GM21737 (cell line): ENCODE results near the gene INTS1.

Experiments
- ATAC-seq: cut with Tn5 transposase; IDR thresholded peaks from one replicate; pipeline ENCODE4 v1.9.1; 2021; ENCODE audit warnings: mild to moderate bottlenecking, moderate library complexity; ENCODE audit not compliant: unreplicated experiment

INTS1 gene

GRCh38 chr7:1542329-1542728, 38.1 kb upstream of the INTS1 start:
- no peak for ATAC-seq

DNA sequence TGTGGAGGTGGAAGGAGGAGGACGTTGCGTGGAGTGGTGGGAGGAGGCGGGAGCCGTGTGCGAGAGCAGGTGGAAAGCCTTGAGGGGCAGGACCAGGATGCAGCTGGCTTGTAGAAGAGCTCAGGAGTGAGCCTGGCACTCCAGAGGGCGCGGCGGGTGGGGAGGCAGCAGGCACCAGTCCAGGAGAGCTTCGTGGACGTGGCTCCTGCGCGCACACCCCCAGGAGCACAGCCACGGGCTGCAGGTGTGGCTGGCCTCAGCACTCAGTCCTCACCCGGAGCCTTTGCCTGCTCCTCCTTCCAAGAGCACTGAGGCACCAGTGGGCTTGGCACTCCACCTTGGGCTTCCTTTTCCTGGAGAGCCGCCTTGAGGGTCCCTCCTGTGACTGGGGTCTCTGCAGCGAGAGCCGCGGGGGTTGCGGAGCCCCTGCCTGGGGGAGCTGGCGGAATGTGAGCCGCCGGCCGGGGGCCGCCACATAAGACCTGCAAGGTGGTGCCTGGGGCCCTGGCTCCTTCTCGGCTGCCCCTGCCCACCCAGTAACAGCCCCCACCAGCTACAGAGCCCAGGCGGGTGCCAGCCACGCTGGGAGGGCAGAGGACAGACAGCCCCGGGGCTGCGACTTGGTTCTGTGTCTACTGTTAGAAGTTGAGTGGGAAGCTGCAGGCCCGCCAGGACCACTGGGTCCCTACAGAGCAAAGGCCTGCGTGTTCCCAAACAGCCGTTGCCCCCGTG, 37.4 kb upstream of the INTS1 start:
- no peak for ATAC-seq

GRCh38 chr7:1540776-1541271, 36.6 kb upstream of the INTS1 start:
- ATAC-seq = no peak

DNA sequence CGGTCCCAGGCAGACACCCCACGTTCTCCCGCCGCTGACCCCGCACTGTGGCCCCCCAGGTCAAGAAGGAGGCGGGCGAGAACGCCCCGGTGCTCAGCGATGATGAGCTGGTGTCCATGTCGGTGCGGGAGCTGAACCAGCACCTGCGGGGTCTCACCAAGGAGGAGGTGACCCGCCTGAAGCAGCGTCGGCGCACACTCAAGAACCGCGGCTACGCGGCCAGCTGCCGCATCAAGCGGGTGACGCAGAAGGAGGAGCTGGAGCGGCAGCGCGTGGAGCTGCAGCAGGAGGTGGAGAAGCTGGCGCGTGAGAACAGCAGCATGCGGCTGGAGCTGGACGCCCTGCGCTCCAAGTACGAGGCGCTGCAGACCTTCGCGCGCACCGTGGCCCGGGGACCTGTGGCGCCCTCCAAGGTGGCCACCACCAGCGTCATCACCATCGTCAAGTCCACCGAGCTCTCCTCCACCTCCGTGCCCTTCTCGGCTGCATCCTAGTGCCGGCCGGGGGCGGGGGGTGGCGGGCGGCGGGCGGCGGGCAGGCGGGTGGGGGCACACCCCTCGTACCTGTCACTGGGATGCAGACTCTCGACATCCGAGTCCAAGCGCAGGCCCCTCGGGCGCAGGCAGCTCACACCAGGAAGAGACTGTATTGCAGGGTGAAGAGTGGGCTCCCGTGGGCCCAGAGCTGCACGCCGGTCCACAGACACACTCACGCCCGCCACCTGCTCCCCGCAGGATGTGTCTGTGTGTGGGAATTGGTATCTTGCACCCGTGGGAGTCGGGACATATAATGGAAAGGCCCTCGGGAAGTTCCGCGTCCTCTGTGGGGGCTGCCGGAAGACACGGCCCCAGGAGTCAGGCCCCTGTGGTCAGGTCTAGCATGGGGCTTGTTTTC, 35.9 kb upstream of the INTS1 start:
- ATAC-seq = no peak

DNA sequence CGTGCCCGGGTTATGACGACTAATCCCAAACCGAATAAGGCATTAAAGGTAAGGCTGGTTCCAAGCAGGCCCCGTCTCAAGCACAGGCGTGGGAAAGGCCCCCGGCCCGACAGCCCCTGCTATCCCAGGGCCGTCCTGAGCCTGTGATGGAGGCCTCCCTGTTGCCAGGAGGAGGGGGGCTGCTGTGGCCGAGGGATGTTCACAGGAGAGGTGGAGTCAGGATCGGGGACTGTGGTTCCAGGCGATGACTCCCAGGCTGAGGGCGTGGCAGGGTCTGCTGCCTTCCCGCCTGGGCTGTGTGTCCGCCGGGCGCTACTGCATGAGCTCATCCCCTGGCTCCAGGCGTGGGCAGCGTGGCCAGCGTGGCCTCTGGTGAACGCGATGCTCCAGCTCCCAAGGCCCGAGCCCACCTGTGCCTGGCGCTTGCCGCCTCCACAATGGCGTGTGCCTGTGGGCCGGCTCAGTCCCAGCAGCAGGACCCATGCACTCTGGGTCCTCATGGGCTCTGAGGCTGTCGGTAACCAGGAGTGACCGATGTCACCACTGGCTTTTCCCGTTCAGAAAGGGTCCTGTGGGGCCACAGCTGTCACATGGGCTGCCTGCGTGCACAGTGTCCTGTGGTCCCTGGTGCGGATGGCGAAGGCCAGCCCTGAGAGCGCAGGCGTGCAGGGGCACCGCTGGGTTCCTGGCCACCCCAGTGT, 35.1 kb upstream of the INTS1 start:
- ATAC-seq = no peak

- ATAC-seq = no peak
Observed at GRCh38 chr7:1538544-1539180, 34.5 kb upstream of the INTS1 start.

DNA sequence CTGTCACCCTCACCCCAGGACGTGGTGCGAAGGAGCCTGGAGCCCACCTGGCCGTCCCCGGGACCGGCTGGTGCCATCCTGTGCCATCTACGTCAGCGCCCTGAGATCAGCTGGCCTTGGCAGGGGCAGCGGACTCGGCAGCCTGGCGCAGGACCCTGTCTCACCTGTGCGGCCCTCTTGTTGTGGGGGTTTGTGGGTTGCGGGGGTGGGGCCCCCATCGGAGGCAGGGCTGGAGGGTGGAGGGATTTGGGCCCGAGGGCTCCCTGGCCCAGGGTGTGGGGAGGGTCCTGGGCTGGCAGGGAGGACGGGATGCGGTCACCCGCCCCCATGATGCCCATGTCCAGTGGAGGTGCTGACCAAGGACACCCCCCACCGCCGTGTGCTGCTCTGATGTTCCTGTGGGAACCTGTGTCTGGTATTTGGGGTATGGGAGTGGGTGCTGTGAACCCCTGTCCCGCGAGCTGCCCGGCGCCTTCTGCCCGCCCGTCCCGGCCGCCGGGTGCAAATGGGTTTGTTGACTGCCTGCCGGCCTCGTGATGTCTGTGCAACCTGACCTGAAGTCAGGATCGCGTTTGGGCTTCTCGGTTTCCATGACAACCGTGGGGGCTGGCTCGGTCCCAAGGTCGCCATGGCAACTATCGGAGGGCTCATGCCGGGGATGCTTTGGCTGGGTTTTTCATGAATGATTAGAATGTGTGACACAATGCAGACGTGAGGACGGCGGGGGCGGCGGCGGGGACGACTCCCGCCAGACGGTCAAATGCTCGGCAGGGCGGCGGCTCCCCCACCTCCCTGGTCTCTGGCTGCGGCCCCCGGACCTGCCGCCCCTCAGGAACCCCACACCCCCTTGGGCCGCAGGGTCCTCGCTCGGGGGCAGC, 33.6 kb upstream of the INTS1 start:
- no peak for ATAC-seq

GRCh38 chr7:1536743-1537534, 32.8 kb upstream of the INTS1 start:
- no peak for ATAC-seq

DNA sequence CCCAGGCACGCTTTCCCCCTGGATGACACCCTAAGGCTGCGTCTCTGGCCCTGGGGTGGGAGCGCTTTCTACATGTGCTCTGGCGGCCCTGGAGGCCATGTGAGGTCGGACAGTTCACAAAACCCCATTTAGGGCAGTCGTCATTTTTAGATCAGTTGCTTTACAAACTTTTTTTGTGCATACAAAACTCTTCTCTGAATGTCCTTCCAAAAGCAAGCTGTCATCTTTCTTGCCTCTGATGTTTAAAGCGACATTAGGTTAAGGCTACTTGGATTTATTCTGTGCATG, 32.2 kb upstream of the INTS1 start:
- ATAC-seq = no peak

- ATAC-seq = no peak
Observed at GRCh38 chr7:1535701-1536454, 31.7 kb upstream of the INTS1 start.

- ATAC-seq = no peak
Observed at GRCh38 chr7:1535100-1535458, 30.9 kb upstream of the INTS1 start.

DNA sequence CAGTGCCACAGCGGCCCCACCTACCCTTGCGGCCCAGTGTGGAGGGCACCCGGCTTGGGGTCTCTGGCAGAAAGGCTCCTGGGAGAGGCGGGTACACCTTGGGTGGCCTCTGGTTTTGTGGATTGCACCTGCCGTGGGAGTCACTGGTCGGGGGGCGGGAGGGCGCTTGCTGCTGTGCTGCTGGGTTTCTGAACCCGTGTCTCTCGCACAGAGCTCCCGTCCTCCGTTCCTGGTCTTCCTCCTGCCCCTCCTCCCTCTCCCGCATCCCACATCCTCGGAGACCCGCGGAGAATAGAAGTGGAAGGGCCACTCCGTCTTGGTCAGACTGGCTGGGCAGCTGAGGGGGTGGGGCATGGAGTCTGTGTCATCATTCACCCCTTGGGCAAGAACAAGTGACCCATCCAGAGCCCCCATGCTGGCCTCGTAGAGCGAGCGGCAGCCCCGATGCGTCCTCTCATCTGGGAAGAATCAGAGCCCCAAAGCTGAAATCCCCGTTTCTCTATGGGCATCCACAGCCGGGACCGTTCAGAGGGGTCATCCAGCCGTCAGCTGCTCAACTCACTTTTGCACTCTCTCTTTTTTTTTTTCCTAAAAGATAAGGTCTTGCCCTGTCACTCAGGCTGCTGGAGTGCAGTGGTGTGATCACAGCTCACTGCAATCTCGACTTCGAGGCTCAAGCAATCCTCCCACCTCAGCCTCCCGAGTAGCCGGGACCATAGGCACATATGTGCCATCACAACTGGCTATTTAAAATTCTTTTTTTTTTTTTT, 30.3 kb upstream of the INTS1 start:
- no peak for ATAC-seq

GRCh38 chr7:1533547-1534329, 29.5 kb upstream of the INTS1 start:
- ATAC-seq = no peak

DNA sequence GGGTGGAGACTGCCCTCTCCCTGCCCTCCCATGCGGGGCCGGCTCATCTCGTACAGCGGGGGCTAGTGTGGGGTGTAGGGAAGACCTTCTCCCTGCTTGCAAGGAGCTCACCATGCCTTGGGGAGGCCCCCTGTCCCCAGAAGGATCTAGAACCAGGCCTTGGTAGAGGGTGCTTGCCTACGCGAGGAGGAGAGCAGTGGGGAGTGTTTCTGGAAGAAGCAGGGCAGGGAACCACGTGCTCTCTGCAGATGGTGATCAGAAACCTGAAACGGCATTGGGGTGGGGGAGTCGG, 29.0 kb upstream of the INTS1 start:
- no peak for ATAC-seq

DNA sequence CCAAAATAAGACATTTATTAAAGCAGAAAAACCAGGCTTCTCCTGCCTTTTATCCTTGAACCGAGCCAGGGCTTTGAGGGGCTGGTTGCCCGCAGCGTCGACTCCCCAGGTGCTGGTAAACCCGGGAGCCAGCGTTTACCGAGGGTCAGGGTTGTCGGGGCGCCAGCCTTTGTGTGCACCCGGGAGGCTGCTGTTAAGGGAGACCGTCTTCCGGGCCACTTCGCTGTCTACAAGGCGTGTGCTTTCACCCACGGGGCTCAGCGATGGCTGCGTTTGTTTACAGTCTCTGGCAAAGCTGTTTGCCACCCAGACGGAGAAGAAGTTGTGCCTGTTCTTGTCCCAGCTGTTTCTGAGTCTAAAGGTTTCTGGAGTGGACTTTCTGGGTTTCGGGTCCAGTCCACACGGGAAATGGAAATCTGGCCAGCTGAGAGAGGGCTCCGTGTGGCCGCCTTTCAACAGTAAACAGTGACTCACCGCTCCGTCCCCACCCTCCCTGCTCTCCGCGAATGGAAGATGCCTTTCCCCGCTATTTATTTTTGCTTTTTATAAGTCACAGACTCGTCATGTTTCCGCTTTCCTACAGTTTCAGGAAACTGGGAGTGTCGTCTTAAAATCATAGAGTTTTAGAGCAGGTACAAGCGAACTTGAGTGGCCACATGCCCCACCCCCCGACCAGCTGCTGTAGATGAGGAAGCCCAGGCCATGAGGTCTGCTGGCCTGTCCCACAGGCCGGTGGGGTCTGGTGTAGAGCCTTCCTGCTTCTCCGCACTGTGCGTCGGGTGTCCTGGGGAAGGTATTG, 28.5 kb upstream of the INTS1 start:
- ATAC-seq = no peak

DNA sequence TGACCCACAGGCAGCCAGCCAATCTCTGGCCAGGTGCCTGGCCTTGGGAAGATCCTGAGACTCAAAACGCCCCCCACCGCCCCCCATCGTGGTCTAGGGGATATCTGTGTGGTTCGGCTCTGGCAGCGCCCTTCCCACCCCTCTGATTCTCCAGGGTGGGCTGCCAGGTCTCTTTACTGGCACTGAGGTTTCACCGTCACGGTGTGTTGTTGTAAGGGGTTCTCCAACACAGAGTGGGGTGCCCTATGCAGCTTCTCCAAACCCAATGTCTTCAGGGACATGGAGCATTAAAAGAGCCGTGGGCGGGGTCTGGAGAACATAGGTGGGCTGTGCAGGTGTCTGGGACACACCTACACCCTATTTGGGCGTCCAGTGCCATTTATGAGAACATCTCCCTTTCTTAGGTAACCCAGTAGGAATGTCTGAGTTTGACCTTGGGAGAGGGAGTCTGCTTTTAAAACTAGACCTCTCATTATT, 27.8 kb upstream of the INTS1 start:
- ATAC-seq = no peak
